MM.1S (cell line): ENCODE measurements around the gene NSUN7.

Experiments used
- EZH2 ChIP-seq: fragments of 300-600 bp; sonication (generic); optimal IDR thresholded peaks from 2 replicates; pipeline ENCODE3; 2017; ENCODE audit warnings: low read depth, mild to moderate bottlenecking, antibody characterized with exemption, low read length, mixed read lengths
- EZH2phosphoT487 ChIP-seq: fragments of 300-600 bp; sonication (generic); IDR thresholded peaks from 2 replicates; pipeline ENCODE4 v1.6.1; 2018; ENCODE audit warnings: antibody characterized with exemption, low read length
- TF ChIP-seq, protein P1 (sequence below): fragments of 300-600 bp; sonication (generic); IDR thresholded peaks from 2 replicates; pipeline ENCODE4 v1.5.1; 2016; ENCODE audit warnings: antibody characterized with exemption, low read length, mixed read lengths

DNA sequence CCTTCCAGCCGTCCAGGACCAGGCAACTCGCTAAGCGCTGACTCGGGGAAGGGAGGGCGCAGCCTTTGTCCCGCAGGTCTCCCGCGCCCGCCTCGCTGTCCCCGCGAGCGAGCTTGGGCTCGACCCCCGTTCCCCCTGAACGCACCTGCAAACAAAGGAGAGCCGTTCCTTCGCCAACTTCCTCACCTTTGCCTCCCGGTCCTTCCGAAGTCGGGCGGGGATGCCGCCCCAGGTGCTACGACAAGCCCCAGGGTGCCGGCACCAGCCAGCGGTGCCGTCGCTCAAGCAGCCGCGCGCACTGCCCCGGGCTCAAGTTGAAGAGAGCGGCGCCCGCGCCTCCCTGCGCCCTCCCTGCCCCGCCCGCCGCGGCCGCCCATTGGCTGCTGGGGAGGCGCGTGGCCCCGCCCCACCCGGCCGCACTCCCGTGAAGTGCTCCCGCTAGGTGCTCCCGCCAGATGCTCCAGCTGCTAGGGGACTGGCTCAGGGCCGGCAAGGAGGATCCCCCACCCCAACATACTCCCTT, 107.1 kb downstream of the NSUN7 start:
- TF ChIP-seq EZH2phosphoT487 (no peak), EZH2 (no peak)
- TF ChIP-seq, protein P1, sequence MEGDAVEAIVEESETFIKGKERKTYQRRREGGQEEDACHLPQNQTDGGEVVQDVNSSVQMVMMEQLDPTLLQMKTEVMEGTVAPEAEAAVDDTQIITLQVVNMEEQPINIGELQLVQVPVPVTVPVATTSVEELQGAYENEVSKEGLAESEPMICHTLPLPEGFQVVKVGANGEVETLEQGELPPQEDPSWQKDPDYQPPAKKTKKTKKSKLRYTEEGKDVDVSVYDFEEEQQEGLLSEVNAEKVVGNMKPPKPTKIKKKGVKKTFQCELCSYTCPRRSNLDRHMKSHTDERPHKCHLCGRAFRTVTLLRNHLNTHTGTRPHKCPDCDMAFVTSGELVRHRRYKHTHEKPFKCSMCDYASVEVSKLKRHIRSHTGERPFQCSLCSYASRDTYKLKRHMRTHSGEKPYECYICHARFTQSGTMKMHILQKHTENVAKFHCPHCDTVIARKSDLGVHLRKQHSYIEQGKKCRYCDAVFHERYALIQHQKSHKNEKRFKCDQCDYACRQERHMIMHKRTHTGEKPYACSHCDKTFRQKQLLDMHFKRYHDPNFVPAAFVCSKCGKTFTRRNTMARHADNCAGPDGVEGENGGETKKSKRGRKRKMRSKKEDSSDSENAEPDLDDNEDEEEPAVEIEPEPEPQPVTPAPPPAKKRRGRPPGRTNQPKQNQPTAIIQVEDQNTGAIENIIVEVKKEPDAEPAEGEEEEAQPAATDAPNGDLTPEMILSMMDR = no peak
